Neural cell (in vitro differentiated cells): Measurements from ENCODE around the gene LZTR1. TPM values are rescaled to one million over a fixed set of nuclear protein-coding genes. Genes with fewer than 3 reads are reported as not detected.

Source experiments
- H2AFZ ChIP-seq: fragments of 200-600, 300-800 bp; sonication (generic), shearing (Covaris generic); 2 replicates; pipeline ENCODE4 v1.6.0; 2014; ENCODE audit warnings: low read depth, mild to moderate bottlenecking, antibody characterized with exemption, low read length, moderate library complexity
- H3F3A ChIP-seq: fragments of 200-600 bp; shearing (Covaris generic); 2 replicates; pipeline ENCODE4 v1.6.1; 2016; ENCODE audit warnings: mild to moderate bottlenecking, moderate library complexity, mixed read lengths, antibody characterized with exemption, low read length; ENCODE audit not compliant: insufficient read depth, poor library complexity, severe bottlenecking
- H3K27ac ChIP-seq: fragments of 200-600, 300-800 bp; sonication (generic), shearing (Covaris generic); 2 replicates; pipeline ENCODE4 v1.5.1; 2014; ENCODE audit warnings: mild to moderate bottlenecking, low read length, moderate library complexity
- H3K27me3 ChIP-seq: fragments of 300-800, 200-600 bp; sonication (generic), shearing (Covaris generic); 2 replicates; pipeline ENCODE4 v1.6.0; 2014; ENCODE audit warnings: mild to moderate bottlenecking, low read depth, low read length, moderate library complexity; ENCODE audit not compliant: insufficient read depth
- H3K36me3 ChIP-seq: fragments of 300-800, 200-600 bp; sonication (generic), shearing (Covaris generic); 2 replicates; pipeline ENCODE4 v1.5.1; 2014; ENCODE audit warnings: mild to moderate bottlenecking, antibody characterized with exemption, low read length, moderate library complexity; ENCODE audit not compliant: insufficient read depth
- H3K4me2 ChIP-seq: fragments of 300-800, 200-600 bp; sonication (generic), shearing (Covaris generic); 2 replicates; pipeline ENCODE4 v1.6.0; 2014; ENCODE audit warnings: mild to moderate bottlenecking, low read length
- H3K4me3 ChIP-seq: fragments of 300-800, 200-600 bp; sonication (generic), shearing (Covaris generic); 2 replicates; pipeline ENCODE4 v1.5.1; 2014; ENCODE audit warnings: mild to moderate bottlenecking, low read length, moderate library complexity
- H3K79me2 ChIP-seq: fragments of 200-600 bp; shearing (Covaris generic); replicated peaks from 2 replicates; pipeline ENCODE4 v1.6.0; 2014; ENCODE audit warnings: mild to moderate bottlenecking, low read length, moderate library complexity; ENCODE audit not compliant: insufficient read depth
- H3K9ac ChIP-seq: fragments of 300-800, 200-600 bp; sonication (generic), shearing (Covaris generic); 2 replicates; pipeline ENCODE4 v1.6.1; 2016; ENCODE audit warnings: mild to moderate bottlenecking, low read length, mixed read lengths
- H3K9me2 ChIP-seq: fragments of 200-600 bp; shearing (Covaris generic); 2 replicates; pipeline ENCODE4 v1.6.1; 2016; ENCODE audit warnings: mild to moderate bottlenecking, low read length, mixed read lengths; ENCODE audit not compliant: insufficient read depth
- H3K9me3 ChIP-seq: fragments of 200-600, 300-800 bp; sonication (generic), shearing (Covaris generic); 2 replicates; pipeline ENCODE4 v1.6.1; 2016; ENCODE audit warnings: mild to moderate bottlenecking, mixed run types, low read length, moderate library complexity, mixed read lengths
- H4K20me1 ChIP-seq: fragments of 200-600 bp; shearing (Covaris generic); 2 replicates; pipeline ENCODE4 v1.6.1; 2016; ENCODE audit warnings: mild to moderate bottlenecking, mixed run types; ENCODE audit not compliant: insufficient read depth
- CTCF ChIP-seq: fragments of 450-650 bp; IDR thresholded peaks from 2 replicates; pipeline ENCODE4 v1.5.1; 2014; ENCODE audit warnings: antibody characterized with exemption, mild to moderate bottlenecking, moderate library complexity; ENCODE audit not compliant: poor library complexity, severe bottlenecking
- EZH2 ChIP-seq: fragments of 200-600, 300-800 bp; shearing (Covaris generic), sonication (generic); IDR thresholded peaks from 2 replicates; pipeline ENCODE4 v1.6.1; 2014; ENCODE audit warnings: antibody characterized with exemption, low read length, borderline replicate concordance, mild to moderate bottlenecking; ENCODE audit not compliant: insufficient read depth, poor library complexity, severe bottlenecking
- MXI1 ChIP-seq: fragments of 450-650 bp; conservative IDR thresholded peaks from 2 replicates; pipeline ENCODE4 v1.6.1; 2014; ENCODE audit warnings: antibody characterized with exemption, mild to moderate bottlenecking; ENCODE audit not compliant: poor library complexity, severe bottlenecking
- POLR2AphosphoS5 ChIP-seq: IDR thresholded peaks from 2 replicates; pipeline ENCODE4 v1.6.1; 2012
- RAD21 ChIP-seq: fragments of 450-650 bp; conservative IDR thresholded peaks from 2 replicates; pipeline ENCODE4 v1.6.1; 2014; ENCODE audit warnings: antibody characterized with exemption, mild to moderate bottlenecking, moderate library complexity
- polyA plus RNA-seq: library from polyadenylated mRNA; depleted of rRNA; stranded (reverse); fragments of >200 nt; gene quantifications from 2 replicates; pipeline ENCODE4 v1.2.3, GENCODE V29; 2014

LZTR1 gene
- polyA plus RNA-seq, 1 donor from 2014 or later, result 114 TPM

GRCh38 chr22:20999350-21000206 lies 17.5 kb downstream of the LZTR1 start:
- Histone ChIP-seq H4K20me1 (no peaks in the 10 kb centered on the region), H3K9me3 (no peaks in the 10 kb centered on the region), H2AFZ (no peak overlapping the region), H3K4me3 (peak overlapping the region; percentile 69), H3K4me2 (no peak overlapping the region), H3K79me2 (peaks cover 3% of the 10 kb centered on the region), H3K27me3 (no peaks in the 10 kb centered on the region), H3K27ac (no peak overlapping the region), H3F3A (no peaks in the 10 kb centered on the region), H3K9me2 (no peaks in the 10 kb centered on the region), H3K36me3 (no peaks in the 10 kb centered on the region), H3K9ac (no peak overlapping the region)
- TF ChIP-seq EZH2, result no peak

GRCh38 chr22:21000207-21000986 lies 18.3 kb downstream of the LZTR1 start:
- no peak overlapping the region for H2AFZ ChIP-seq
- no peaks in the 10 kb centered on the region for H3K9me2 ChIP-seq
- peak overlapping the region; percentile 87 for H3K9ac ChIP-seq
- H3K79me2 ChIP-seq, result peaks cover 3% of the 10 kb centered on the region
- H3K36me3 ChIP-seq, result no peaks in the 10 kb centered on the region
- no peaks in the 10 kb centered on the region for H3K9me3 ChIP-seq
- H3K27ac ChIP-seq, result no peak overlapping the region
- H3K4me2 ChIP-seq, result peak overlapping the region; percentile 68
- no peaks in the 10 kb centered on the region for H3K27me3 ChIP-seq
- H4K20me1 ChIP-seq, result no peaks in the 10 kb centered on the region
- H3K4me3 ChIP-seq, result peak overlapping the region; percentile 69
- TF ChIP-seq MXI1 (no peak), CTCF (no peak)
- H3F3A ChIP-seq, result no peaks in the 10 kb centered on the region

- Histone ChIP-seq H4K20me1 (no peaks in the 10 kb centered on the region), H3K4me3 (peak overlapping the region; percentile 69), H3K9me2 (no peaks in the 10 kb centered on the region), H3K36me3 (no peaks in the 10 kb centered on the region), H3K9me3 (no peaks in the 10 kb centered on the region), H3K4me2 (peak overlapping the region; percentile 68), H3K27me3 (no peaks in the 10 kb centered on the region), H2AFZ (peak overlapping the region; percentile 68), H3K27ac (peak overlapping the region; percentile 94), H3K79me2 (peaks cover 3% of the 10 kb centered on the region), H3F3A (no peaks in the 10 kb centered on the region), H3K9ac (peak overlapping the region; percentile 87)
- TF ChIP-seq POLR2AphosphoS5, result no peak
- no peak for TF ChIP-seq RAD21
- TF ChIP-seq MXI1, result no peak
Measured at GRCh38 chr22:21000987-21001600, 19.0 kb downstream of the LZTR1 start.
